Medulla oblongata (tissue), 1 donor: ENCODE measurements around the gene LAMA3.
A peak's percentile ranks its signal among the peaks of the same experiment; 100 is the strongest.

Experiments
- DNase-seq: peaks from one replicate; pipeline ENCODE4 v3.0.0-alpha.2; 2015; ENCODE audit errors: extremely low spot score

LAMA3 gene

GRCh38 chr18:23816740-23817139, 127.5 kb downstream of the LAMA3 start:
- DNase-seq, result no peak

DNA sequence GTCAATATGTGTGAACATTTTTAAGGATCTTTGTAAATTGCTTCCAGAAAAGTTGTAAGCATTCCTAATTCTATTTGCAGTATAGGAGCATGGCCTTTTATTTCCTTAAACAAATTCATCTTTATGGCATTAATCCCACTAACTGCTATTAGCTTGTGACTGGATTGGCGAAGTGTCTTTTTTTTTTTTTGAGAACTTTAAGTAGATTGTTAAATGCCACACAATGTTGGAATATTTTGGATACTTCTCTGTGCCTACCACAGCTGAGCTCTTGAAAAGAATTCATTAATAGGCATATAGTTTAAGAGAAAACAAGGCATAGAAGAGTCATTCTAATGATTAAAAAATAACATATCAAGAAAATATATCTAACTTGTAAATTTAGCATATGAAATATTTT, 129.7 kb downstream of the LAMA3 start:
- no peak for DNase-seq

DNA sequence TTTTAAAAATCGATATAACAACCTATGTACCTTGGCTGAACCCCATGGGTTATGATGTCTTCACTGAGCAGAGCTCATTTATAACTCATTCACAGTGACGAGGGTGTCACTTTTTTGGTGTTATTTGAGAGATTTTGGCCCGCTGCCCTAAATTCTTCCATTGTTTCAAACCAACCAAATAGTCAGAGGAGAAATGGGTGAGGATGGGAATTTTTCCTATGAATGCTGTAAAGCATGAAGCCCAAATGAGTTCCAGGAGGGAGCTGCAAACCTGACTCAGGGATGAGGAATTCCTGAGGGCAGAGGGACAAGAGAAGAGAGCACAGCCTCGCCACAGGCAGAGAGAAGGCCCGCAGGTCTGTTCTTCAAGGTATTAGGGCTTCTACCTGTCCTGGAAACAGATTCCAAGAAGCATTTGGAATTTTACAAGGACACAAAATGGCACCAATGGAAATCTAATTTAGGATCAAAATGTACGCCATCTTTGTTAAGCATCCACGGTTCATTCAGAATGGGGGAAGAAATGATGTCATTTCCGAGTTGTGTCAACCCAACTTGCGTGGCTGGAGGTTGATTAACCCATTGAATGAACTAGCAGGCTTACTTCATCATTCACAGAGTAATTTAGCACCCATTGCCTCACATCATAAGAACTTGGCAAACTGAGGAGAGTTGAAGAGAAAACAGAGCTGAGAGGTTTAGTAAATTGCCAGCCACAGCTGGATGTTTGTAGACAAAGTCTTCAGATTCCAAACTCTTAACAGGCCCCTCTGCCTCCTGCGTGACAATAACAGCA, 133.5 kb downstream of the LAMA3 start:
- DNase-seq, result no peak

DNA sequence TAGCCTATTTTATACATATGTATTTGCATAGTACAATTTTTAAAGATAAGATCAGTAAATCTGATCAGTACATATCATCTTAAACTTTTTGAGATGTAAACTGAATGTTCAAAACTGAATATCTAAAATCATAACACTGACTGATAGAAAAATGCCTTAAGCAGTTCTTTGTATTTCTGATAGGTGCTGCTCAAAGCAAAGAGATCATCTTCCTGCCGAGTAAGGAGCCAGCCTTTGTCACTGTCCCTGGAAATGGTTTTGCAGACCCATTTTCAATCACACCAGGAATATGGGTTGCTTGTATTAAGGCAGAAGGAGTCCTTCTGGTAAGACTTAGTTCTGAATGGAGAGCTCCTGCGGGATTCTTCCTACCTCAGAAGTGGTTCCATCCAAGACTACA, 135.0 kb downstream of the LAMA3 start:
- DNase-seq, result no peak

GRCh38 chr18:23824669-23825068, 135.4 kb downstream of the LAMA3 start:
- DNase-seq, result no peak

- DNase-seq, result no peak
These were observed 136.2 kb downstream of the LAMA3 start for GRCh38 chr18:23825496-23825895.

DNA sequence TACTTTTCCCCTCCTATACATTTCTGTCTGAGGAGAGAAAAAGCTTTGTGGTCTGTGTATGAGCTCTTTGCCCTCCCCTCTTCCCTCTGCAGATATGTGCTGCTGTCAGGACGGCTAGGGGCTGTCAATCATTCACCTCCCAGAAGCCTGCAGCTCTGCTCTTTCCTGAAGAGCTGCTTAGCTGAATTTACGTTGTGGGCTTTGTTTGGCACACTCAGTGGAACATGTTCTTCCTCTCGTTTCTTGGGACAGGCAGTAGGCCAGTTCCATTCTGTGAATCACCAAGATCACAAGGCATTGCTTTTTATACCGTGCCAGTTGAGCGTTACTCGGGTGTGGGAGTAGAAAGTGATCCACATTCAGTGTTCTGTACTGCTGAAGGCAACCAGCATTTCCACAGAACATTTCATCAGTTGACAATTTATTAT, 136.7 kb downstream of the LAMA3 start:
- DNase-seq, result peak; percentile 83

- DNase-seq, result no peak
These were observed 137.8 kb downstream of the LAMA3 start for GRCh38 chr18:23826850-23827620.

DNA sequence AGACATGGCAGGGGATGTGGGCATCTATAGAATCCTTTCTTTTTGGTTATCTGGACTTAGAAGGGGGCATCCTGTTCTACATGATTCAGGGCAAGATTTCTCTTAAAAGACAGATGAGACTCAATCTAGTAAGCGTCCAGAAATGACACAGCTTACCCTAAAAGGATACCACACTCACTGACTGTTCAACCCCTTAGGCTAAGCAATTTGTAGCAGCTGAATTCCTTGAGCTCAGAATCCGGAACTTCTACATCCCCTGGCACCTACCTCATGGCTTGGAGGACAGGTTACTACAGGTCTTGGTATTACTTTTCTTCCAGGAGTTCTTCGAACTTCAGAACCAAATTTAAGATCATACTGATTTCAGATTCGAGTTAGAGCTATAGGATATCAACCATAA, 138.4 kb downstream of the LAMA3 start:
- no peak for DNase-seq

DNA sequence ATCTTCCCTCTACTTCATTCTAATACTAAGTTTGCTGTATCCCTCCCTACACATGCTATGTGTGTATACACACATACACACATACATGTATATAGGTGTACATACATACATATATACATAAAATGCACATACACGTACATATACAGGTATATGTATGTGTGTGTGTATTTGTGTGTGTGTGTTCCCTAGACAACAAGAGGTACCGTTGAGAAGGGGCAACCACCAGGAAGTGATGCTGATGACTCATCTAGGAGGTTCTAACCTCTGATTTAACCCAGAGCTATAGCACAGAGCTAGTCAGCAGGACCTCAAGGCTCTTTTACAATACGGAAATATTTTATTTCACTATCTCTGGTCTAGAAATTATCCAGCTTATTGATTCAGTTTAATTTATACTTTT, 139.2 kb downstream of the LAMA3 start:
- no peak for DNase-seq

DNA sequence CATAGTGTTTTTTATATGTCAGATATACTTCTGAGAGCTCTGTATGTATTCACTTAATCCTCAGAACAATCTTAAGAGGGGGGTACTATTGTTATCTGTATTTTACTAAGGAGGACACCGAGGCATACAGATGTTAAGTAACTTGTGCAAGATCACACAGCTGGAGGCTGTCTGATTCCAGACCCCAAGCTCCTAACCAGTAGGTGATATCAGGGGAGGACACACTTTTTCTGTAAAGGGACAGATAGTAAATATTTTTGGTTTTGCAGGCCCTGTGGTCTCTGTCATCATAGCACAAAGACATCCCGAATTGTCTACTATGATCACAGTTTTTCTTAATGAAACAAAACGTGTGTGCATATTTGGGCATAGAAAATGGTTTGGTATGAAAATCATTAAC, 143.7 kb downstream of the LAMA3 start:
- no peak for DNase-seq

DNA sequence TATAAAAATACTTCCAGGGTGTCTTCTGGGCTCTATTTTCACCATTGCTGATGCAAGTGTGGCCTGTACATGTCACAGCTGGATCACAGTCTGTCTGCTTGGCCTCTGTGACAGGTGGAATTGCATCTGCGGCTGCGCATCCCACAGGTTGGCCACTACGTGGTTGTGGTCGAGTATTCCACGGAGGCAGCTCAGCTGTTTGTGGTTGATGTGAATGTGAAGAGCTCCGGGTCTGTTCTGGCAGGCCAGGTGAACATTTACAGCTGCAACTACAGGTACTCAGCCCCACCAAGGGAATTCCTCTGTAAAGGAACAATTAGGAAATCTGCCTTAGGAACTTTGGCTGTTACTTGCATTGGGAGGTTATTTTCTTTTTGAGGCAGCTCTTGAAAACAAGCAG, 144.5 kb downstream of the LAMA3 start:
- DNase-seq, result no peak

DNA sequence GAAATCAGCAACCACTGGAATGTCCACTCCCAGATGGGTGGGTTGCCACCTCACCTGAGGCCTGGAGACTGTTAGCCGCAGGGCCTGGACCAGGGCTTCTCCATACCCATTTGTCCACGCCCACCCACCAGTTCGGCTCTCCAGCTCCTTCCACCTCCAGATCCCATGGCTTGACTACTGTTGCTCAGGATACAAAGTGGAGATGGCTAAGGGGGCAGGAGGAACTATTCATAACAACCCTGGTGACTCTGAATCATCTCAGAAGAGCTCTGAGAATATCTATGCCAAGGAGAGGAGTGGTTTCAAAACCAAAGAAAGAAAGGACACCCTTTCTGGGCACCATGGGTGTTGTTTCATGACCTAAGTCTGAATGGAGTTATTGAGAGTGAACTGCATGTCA, 145.8 kb downstream of the LAMA3 start:
- DNase-seq, result no peak

DNA sequence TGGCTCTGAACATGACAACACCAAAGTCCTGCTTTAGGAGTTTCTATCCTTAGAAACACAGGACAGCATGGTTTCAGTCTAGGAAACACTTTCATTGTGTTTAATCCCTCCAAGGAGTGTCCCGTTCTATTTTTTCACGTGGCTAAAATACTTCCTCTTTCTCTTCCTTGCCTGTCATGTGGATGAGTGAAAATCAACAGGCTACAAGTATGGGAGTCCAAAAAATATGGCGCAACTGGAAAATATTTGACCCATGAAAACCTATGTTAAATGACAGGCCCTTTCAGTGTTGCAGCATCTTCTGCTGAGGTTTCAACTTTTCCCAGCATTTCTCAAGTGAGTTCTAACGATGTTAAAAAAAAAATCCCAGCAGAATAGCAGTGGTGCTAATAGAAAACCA, 146.3 kb downstream of the LAMA3 start:
- no peak for DNase-seq

DNA sequence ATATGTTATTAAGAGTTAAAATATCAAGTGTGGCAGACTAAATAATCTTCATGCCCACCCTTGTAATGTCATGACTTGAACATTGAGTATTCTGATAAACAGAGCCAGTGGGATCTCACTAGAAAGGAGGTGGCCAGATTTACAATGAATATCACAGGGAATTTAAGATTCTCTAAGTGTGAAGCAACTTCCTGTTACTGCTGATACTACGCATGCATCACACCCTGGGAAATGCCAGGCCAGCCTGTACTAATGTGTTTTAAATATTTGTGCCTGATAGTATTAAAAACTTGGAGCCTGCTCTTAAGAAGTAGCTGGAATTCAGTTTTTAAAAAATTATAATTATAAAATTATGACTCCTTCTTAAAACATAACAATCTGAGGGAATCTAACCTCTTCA, 148.3 kb downstream of the LAMA3 start:
- DNase-seq, result no peak

DNA sequence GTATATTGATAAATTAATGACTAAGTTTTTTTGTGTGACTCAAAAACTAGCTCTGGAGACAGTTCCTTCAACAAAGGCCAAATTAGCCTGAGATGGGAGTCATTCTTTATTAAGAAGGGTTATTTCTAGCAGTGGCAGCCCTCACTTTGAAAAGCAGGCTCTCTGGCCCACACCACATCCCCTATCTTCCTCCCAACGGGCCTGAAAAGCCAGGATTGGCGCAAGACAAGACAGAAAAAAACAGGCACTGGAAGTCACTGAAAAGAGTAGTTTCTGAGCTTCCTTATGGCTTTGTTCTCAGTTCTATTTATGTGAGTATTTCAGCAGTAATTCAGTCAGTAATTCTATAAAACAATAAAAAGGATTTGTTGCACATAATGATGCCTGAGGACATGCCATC, 149.0 kb downstream of the LAMA3 start:
- peak; percentile 7 for DNase-seq

DNA sequence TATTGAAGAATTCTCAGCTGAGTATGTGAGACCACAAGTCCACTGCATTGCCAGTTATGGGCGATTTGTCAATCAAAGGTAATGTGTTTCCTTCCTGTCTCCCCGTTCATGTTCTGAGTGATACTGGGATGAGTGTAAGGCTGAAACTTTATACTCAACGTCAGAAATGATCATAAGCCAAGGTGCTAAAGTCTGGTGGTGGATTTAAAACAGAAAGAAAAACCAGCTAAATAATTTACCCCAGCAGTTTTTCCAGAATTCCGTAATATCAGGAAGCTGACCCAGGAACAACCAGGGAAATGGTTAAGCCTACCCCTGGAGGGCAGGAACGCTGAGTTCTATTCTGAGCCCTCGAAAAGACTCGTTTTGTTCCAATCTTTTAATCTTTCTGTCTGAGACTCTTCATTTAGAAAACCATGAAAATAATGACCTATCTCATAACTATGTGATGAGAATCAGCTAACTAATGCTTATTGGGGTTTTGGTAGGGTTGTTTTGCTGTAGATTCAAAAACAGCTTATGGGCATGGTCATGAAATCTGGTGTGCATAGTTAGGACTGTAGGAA, 149.6 kb downstream of the LAMA3 start:
- no peak for DNase-seq

DNA sequence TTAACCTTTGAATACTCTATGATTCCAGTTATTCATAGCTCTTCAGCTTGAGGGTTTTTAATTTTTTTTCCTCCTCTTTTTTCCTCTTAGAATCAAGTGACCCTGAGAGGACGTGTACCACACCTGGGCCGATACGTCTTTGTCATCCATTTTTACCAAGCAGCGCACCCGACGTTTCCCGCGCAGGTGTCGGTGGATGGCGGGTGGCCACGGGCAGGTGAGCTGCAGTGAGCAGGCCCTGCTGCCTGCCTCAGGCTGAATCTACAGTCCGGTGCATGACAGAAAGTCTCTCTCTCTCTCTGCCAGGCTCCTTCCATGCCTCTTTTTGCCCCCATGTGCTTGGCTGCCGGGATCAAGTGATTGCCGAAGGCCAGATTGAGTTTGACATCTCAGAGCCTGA, 153.1 kb downstream of the LAMA3 start:
- DNase-seq, result no peak

GRCh38 chr18:23844991-23845680, 155.9 kb downstream of the LAMA3 start:
- DNase-seq, result no peak

DNA sequence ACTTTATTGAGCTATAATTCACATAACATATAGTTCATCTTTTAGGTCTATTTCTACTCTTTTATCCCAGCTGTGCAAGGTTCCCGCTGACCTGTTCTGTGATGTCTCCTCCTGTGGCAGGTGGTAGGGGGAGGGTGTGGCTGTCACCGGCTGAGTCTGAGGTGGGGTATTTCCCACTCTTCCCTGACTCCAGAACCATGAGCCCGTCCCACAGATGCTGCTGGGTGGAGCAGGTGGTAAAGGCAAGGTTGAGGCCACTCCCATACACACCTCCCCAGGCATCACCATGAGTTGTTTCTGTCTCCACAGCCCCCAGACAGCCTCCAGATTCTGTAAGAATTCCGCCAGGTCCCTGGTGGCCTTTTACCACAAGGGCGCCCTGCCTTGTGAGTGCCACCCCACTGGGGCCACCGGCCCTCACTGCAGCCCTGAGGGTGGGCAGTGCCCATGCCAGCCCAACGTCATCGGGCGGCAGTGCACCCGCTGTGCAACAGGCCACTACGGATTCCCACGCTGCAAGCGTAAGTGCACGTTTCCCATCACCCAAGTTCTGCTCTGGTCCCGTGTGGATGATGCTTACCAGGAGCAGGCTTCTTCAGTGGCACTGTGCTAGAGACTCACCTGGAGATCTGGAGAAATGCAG, 156.9 kb downstream of the LAMA3 start:
- no peak for DNase-seq

DNA sequence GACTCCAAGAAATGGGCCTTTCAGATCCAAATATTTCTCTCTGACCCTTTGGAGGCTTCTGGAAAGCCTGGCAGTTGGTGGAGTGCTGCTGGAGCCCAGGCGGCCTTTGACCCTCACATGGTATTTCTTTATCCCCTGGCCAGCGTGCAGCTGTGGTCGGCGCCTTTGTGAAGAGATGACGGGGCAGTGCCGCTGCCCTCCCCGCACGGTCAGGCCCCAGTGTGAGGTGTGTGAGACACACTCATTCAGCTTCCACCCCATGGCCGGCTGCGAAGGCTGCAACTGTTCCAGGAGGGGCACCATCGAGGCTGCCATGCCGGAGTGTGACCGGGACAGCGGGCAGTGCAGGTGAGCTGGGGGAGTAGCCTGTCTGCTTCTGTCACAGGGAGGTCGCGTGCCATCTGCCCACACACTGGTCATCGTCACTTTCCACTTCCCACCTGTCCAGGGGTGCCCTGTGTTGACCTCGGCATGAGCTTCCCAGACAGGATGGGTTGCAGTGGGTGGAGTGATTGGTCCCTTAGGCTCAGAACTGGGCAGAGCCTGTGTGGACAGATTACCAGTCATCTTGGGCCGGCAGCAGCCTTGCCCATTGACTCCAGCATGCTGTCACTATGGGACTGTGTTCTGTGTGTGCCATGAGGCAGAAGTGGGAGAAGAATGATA, 158.2 kb downstream of the LAMA3 start:
- DNase-seq, result no peak
